Liver (tissue), 9 donors: ENCODE results near the gene DGCR2. TPM values are rescaled to one million over a fixed set of nuclear protein-coding genes. Genes with fewer than 3 reads are reported as not detected.

ENCODE experiments used
- DNase-seq: peaks from one replicate; pipeline ENCODE4 v3.0.0-alpha.2; 2017; ENCODE audit warnings: low spot score
- H3K27ac ChIP-seq, 2 donors: one replicate each; pipeline ENCODE4 v1.7.0; 2013; ENCODE audit warnings: inconsistent platforms in 2 of 2, low read length in 2 of 2, control low read depth in 1 of 2, low read depth in 1 of 2, mild to moderate bottlenecking in 1 of 2
- H3K27me3 ChIP-seq, 4 donors: one replicate each; pipeline versions ENCODE4 v1.6.1 to v1.7.0; 2013; ENCODE audit warnings: low read length in 3 of 4, inconsistent platforms in 1 of 4, mild to moderate bottlenecking in 1 of 4, moderate library complexity in 1 of 4; ENCODE audit not compliant: control insufficient read depth in 4 of 4, insufficient read depth in 4 of 4
- H3K36me3 ChIP-seq, 4 donors: one replicate each; pipeline versions ENCODE4 v1.6.1 to v1.7.0; 2013; ENCODE audit warnings: low read length in 3 of 4, mild to moderate bottlenecking in 3 of 4, low read depth in 1 of 4, moderate library complexity in 1 of 4; ENCODE audit not compliant: control insufficient read depth in 4 of 4, insufficient read depth in 3 of 4
- H3K4me1 ChIP-seq, 4 donors: one replicate each; pipeline versions ENCODE4 v1.6.1 to v1.7.0; 2013; ENCODE audit warnings: low read length in 3 of 4, mild to moderate bottlenecking in 3 of 4, moderate library complexity in 1 of 4; ENCODE audit not compliant: control insufficient read depth in 4 of 4, insufficient read depth in 4 of 4
- H3K4me3 ChIP-seq, 3 donors: one replicate each; pipeline versions ENCODE4 v1.6.1 to v1.7.0; 2013; ENCODE audit warnings: low read length in 3 of 3, control low read depth in 1 of 3, low read depth in 1 of 3, mild to moderate bottlenecking in 1 of 3
- H3K9ac ChIP-seq, 2 donors: one replicate each; pipeline ENCODE4 v1.7.0; 2013; ENCODE audit warnings: low read length in 2 of 2, mild to moderate bottlenecking in 2 of 2, moderate library complexity in 2 of 2, control low read depth in 1 of 2, low read depth in 1 of 2
- H3K9me3 ChIP-seq, 4 donors: one replicate each; pipeline versions ENCODE4 v1.6.1 to v1.7.0; 2013; ENCODE audit warnings: low read length in 3 of 4; ENCODE audit not compliant: control insufficient read depth in 4 of 4
- EGR1 ChIP-seq, 2 donors: IDR thresholded peaks; 2 replicates each; pipeline ENCODE4 v1.6.1; 2016 to 2018; ENCODE audit warnings: antibody characterized with exemption in 2 of 2, low read depth in 2 of 2
- FOXA1 ChIP-seq: IDR thresholded peaks from 2 replicates; pipeline ENCODE4 v1.6.1; 2016; ENCODE audit warnings: antibody characterized with exemption
- FOXA2 ChIP-seq: IDR thresholded peaks from 2 replicates; pipeline ENCODE4 v1.6.1; 2016; ENCODE audit warnings: antibody characterized with exemption
- GABPA ChIP-seq, 2 donors: IDR thresholded peaks in 1 of 2; conservative IDR thresholded peaks in 1 of 2; 2 replicates each; pipeline ENCODE4 v1.6.1; 2016; ENCODE audit warnings: antibody characterized with exemption in 2 of 2, mild to moderate bottlenecking in 1 of 2, moderate library complexity in 1 of 2
- HNF4A ChIP-seq, 2 donors: conservative IDR thresholded peaks; 2 replicates each; pipeline ENCODE4 v1.6.1; 2016; ENCODE audit warnings: antibody characterized with exemption in 2 of 2, mild to moderate bottlenecking in 2 of 2
- HNF4G ChIP-seq: IDR thresholded peaks from 2 replicates; pipeline ENCODE4 v1.6.1; 2016; ENCODE audit warnings: antibody characterized with exemption
- JUND ChIP-seq, 2 donors: IDR thresholded peaks; 2 replicates each; pipeline ENCODE4 v1.6.1; 2016; ENCODE audit warnings: antibody characterized with exemption in 2 of 2
- NR2F2 ChIP-seq: IDR thresholded peaks from 2 replicates; pipeline ENCODE4 v1.6.1; 2016; ENCODE audit warnings: antibody characterized with exemption
- RAD21 ChIP-seq, 2 donors: IDR thresholded peaks; 2 replicates each; pipeline ENCODE4 v1.6.1; 2016; ENCODE audit warnings: antibody characterized with exemption in 2 of 2, mild to moderate bottlenecking in 2 of 2
- RXRA ChIP-seq, 2 donors: IDR thresholded peaks; 2 replicates each; pipeline ENCODE4 v1.6.1; 2017 to 2018; ENCODE audit warnings: antibody characterized with exemption in 2 of 2, mild to moderate bottlenecking in 1 of 2
- SP1 ChIP-seq: IDR thresholded peaks from 2 replicates; pipeline ENCODE4 v1.6.1; 2018; ENCODE audit warnings: antibody characterized with exemption, mild to moderate bottlenecking
- TAF1 ChIP-seq: conservative IDR thresholded peaks from 2 replicates; pipeline ENCODE4 v1.6.1; 2016; ENCODE audit warnings: antibody characterized with exemption, mild to moderate bottlenecking
- YY1 ChIP-seq: IDR thresholded peaks from 2 replicates; pipeline ENCODE4 v1.6.1; 2016; ENCODE audit warnings: antibody characterized with exemption, mild to moderate bottlenecking
- WGBS: extraction: QIAGEN DNeasy Blood & Tissue Kit; methylation state at CpG from one replicate; pipeline ENCODE4 v1.1.7; 2013; 5-methylcytosine and 5-hydroxymethylcytosine counted together
- polyA plus RNA-seq, 2 donors: library from polyadenylated mRNA; stranded (reverse) in 1 of 2; unstranded in 1 of 2; fragments of 200-250 nt in 1 of 2; fragments of >200 nt in 1 of 2; fragmentation: Nextera tagmentation in 1 of 2; extraction: Ambion mirVana in 1 of 2; gene quantifications; one replicate each; pipeline versions ENCODE4 v1.2.1 to v1.2.3, GENCODE V29; 2013 to 2015
- total RNA-seq, 2 donors: library from RNA; depleted of rRNA; stranded (reverse); fragments of >200 nt; gene quantifications; one replicate each; pipeline ENCODE4 v1.2.3, GENCODE V29; 2014
- TF ChIP-seq, protein P1 (sequence below): fragments of 150-350 bp; IDR thresholded peaks from 2 replicates; pipeline ENCODE4 v1.5.1; 2017; ENCODE audit warnings: improper control_type of control experiment, low read depth, low read length; ENCODE audit not compliant: missing input control
- TF ChIP-seq, protein P2 (sequence below): IDR thresholded peaks from 2 replicates; pipeline ENCODE4 v1.6.1; 2016; ENCODE audit warnings: antibody characterized with exemption
- TF ChIP-seq, protein P3 (sequence below): IDR thresholded peaks from 2 replicates; pipeline ENCODE4 v1.6.1; 2016; ENCODE audit warnings: antibody characterized with exemption
- TF ChIP-seq, protein P4 (sequence below): IDR thresholded peaks from 2 replicates; pipeline ENCODE4 v1.6.1; 2016; ENCODE audit warnings: antibody characterized with exemption, mild to moderate bottlenecking
- TF ChIP-seq, protein P5 (sequence below): IDR thresholded peaks from 2 replicates; pipeline ENCODE4 v1.6.1; 2016; ENCODE audit warnings: antibody characterized with exemption
- donor health status: healthy.
- donor health status: healthy.
- donor health status: healthy.
- donor health status: healthy.
- donor health status: healthy.

DGCR2 gene
- total and polyA plus RNA-seq, 4 donors: 11.2 to 30.0 (median 21.1) TPM

DNA sequence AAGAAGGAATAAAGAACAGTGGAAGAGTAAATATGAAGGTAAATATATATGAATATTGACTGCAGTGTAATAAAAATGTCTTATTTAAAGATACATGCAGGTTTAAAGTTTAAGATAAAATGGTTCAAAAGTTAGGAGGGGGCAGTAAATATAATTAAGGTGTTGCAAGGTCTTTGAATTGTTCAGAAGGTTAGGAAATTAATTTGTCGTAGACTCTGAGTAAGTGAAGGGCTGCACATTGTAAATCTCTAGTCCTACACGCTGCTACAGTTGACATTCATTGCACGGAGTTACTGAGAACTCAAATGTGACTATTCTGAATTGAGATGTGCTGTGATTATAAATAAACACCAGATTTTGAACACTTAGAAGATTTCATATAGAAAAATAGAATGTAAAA is 116.3 kb downstream of the DGCR2 start:
- DNase-seq: no peak
- no peaks in the 10 kb centered on the region for H3K9me3 ChIP-seq

DNA sequence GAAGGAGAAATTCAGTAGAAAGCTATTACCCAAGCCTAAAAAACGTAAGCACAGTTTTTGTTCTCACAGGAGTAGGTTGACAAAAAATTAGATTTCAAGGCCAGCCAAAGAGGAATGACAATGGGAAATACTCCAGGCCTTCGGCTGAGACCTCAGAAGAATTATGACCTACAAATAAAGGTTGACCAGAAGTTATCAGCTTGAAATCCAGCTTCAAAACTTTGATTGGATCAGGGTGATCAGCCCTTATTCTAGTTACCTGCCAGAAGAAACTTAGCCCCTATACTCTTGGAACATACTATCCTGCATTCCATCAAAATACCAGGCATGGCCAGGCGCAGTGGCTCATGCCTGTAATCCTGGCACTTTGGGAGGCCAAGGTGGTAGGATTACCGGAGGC is 117.7 kb downstream of the DGCR2 start:
- H3K27ac ChIP-seq: no peak overlapping the region
- H3K4me3 ChIP-seq: no peak overlapping the region
- no peaks in the 10 kb centered on the region for H3K36me3 ChIP-seq
- DNase-seq: no peak
- H3K9ac ChIP-seq: no peak overlapping the region
- H3K27me3 ChIP-seq: no peaks in the 10 kb centered on the region
- TF ChIP-seq JUND (IDR thresholded peaks at IDR 0.05) (no peak), GABPA (IDR thresholded peaks at IDR 0.05 in 1 of 2, conservative IDR thresholded peaks at IDR 0.05 in 1 of 2) (no peak), HNF4A (conservative IDR thresholded peaks at IDR 0.05) (no peak), FOXA2 (no peak), EGR1 (IDR thresholded peaks at IDR 0.05; ENCODE audit: low read depth in 2 of 2) (no peak), RXRA (IDR thresholded peaks at IDR 0.05) (no peak), FOXA1 (no peak), TAF1 (no peak), YY1 (no peak), NR2F2 (no peak), RAD21 (IDR thresholded peaks at IDR 0.05) (no peak), HNF4G (no peak), SP1 (no peak)
- TF ChIP-seq, protein P1, sequence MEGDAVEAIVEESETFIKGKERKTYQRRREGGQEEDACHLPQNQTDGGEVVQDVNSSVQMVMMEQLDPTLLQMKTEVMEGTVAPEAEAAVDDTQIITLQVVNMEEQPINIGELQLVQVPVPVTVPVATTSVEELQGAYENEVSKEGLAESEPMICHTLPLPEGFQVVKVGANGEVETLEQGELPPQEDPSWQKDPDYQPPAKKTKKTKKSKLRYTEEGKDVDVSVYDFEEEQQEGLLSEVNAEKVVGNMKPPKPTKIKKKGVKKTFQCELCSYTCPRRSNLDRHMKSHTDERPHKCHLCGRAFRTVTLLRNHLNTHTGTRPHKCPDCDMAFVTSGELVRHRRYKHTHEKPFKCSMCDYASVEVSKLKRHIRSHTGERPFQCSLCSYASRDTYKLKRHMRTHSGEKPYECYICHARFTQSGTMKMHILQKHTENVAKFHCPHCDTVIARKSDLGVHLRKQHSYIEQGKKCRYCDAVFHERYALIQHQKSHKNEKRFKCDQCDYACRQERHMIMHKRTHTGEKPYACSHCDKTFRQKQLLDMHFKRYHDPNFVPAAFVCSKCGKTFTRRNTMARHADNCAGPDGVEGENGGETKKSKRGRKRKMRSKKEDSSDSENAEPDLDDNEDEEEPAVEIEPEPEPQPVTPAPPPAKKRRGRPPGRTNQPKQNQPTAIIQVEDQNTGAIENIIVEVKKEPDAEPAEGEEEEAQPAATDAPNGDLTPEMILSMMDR: no peak
- TF ChIP-seq, protein P2, sequence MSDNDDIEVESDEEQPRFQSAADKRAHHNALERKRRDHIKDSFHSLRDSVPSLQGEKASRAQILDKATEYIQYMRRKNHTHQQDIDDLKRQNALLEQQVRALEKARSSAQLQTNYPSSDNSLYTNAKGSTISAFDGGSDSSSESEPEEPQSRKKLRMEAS: no peak
- TF ChIP-seq, protein P3, sequence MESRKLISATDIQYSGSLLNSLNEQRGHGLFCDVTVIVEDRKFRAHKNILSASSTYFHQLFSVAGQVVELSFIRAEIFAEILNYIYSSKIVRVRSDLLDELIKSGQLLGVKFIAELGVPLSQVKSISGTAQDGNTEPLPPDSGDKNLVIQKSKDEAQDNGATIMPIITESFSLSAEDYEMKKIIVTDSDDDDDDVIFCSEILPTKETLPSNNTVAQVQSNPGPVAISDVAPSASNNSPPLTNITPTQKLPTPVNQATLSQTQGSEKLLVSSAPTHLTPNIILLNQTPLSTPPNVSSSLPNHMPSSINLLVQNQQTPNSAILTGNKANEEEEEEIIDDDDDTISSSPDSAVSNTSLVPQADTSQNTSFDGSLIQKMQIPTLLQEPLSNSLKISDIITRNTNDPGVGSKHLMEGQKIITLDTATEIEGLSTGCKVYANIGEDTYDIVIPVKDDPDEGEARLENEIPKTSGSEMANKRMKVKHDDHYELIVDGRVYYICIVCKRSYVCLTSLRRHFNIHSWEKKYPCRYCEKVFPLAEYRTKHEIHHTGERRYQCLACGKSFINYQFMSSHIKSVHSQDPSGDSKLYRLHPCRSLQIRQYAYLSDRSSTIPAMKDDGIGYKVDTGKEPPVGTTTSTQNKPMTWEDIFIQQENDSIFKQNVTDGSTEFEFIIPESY: no peak
- TF ChIP-seq, protein P4, sequence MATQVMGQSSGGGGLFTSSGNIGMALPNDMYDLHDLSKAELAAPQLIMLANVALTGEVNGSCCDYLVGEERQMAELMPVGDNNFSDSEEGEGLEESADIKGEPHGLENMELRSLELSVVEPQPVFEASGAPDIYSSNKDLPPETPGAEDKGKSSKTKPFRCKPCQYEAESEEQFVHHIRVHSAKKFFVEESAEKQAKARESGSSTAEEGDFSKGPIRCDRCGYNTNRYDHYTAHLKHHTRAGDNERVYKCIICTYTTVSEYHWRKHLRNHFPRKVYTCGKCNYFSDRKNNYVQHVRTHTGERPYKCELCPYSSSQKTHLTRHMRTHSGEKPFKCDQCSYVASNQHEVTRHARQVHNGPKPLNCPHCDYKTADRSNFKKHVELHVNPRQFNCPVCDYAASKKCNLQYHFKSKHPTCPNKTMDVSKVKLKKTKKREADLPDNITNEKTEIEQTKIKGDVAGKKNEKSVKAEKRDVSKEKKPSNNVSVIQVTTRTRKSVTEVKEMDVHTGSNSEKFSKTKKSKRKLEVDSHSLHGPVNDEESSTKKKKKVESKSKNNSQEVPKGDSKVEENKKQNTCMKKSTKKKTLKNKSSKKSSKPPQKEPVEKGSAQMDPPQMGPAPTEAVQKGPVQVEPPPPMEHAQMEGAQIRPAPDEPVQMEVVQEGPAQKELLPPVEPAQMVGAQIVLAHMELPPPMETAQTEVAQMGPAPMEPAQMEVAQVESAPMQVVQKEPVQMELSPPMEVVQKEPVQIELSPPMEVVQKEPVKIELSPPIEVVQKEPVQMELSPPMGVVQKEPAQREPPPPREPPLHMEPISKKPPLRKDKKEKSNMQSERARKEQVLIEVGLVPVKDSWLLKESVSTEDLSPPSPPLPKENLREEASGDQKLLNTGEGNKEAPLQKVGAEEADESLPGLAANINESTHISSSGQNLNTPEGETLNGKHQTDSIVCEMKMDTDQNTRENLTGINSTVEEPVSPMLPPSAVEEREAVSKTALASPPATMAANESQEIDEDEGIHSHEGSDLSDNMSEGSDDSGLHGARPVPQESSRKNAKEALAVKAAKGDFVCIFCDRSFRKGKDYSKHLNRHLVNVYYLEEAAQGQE: no peak
- TF ChIP-seq, protein P5, sequence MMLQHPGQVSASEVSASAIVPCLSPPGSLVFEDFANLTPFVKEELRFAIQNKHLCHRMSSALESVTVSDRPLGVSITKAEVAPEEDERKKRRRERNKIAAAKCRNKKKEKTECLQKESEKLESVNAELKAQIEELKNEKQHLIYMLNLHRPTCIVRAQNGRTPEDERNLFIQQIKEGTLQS: no peak
- H3K9me3 ChIP-seq: no peaks in the 10 kb centered on the region
- H3K4me1 ChIP-seq: peaks cover 0 to 10% (median 4%) of the 10 kb centered on the region in 4 donors
- WGBS: 67% methylated on average over 4 of the region's 4 CpGs

More for the DNA sequence above, 116.3 kb downstream of the DGCR2 start:
- no peaks in the 10 kb centered on the region for H3K27me3 ChIP-seq
- no peak overlapping the region for H3K4me3 ChIP-seq
- no peak overlapping the region for H3K9ac ChIP-seq
- H3K4me1 ChIP-seq: peaks cover 0 to 10% (median 4%) of the 10 kb centered on the region in 4 donors
- WGBS: 89% methylated on average over 3 of the region's 3 CpGs
- no peaks in the 10 kb centered on the region for H3K36me3 ChIP-seq
- no peak overlapping the region for H3K27ac ChIP-seq
- TF ChIP-seq NR2F2 (no peak), RAD21 (IDR thresholded peaks at IDR 0.05) (no peak)
- TF ChIP-seq, protein P4: no peak
